H9 (cell line): Measurements from ENCODE around the gene CD2BP2. TPM values are rescaled to one million over a fixed set of nuclear protein-coding genes. Genes with fewer than 3 reads are reported as not detected.
A peak's percentile ranks its signal among the peaks of the same experiment; 100 is the strongest.

Experiments used
- DNase-seq: peaks from one replicate; pipeline ENCODE4 v3.0.0-alpha.2; 2017
- H2AFZ ChIP-seq: one replicate; pipeline ENCODE4 v1.6.1; 2013; ENCODE audit warnings: mild to moderate bottlenecking, low read length, control low read depth, moderate library complexity
- H2AK5ac ChIP-seq: 2 replicates; pipeline ENCODE4 v1.6.1; 2013; ENCODE audit warnings: low read length, control low read depth, mixed read lengths; ENCODE audit not compliant: insufficient read length
- H2BK120ac ChIP-seq: one replicate; pipeline ENCODE4 v1.6.1; 2013; ENCODE audit warnings: low read depth, mild to moderate bottlenecking, low read length, control low read depth, inconsistent platforms; ENCODE audit not compliant: poor library complexity, severe bottlenecking
- H2BK12ac ChIP-seq: 2 replicates; pipeline ENCODE4 v1.6.1; 2013; ENCODE audit warnings: low read length, control low read depth, mixed read lengths, low read depth; ENCODE audit not compliant: insufficient read length
- H2BK15ac ChIP-seq: 2 replicates; pipeline ENCODE4 v1.6.1; 2013; ENCODE audit warnings: low read depth, low read length, control low read depth
- H2BK20ac ChIP-seq: one replicate; pipeline ENCODE4 v1.6.1; 2013; ENCODE audit warnings: low read depth, mild to moderate bottlenecking, low read length, control low read depth, inconsistent platforms; ENCODE audit not compliant: poor library complexity, severe bottlenecking
- H2BK5ac ChIP-seq: 2 replicates; pipeline ENCODE4 v1.6.1; 2013; ENCODE audit warnings: low read length, control low read depth, mixed read lengths; ENCODE audit not compliant: insufficient read length
- H3K14ac ChIP-seq: 2 replicates; pipeline ENCODE4 v1.6.1; 2013; ENCODE audit warnings: low read length, control low read depth; ENCODE audit not compliant: insufficient read depth
- H3K18ac ChIP-seq: 2 replicates; pipeline ENCODE4 v1.6.1; 2013; ENCODE audit warnings: low read depth, mild to moderate bottlenecking, mixed read lengths, low read length, control low read depth; ENCODE audit not compliant: insufficient read length
- H3K23ac ChIP-seq: 2 replicates; pipeline ENCODE4 v1.6.1; 2013; ENCODE audit warnings: low read length, control low read depth, mixed read lengths, low read depth; ENCODE audit not compliant: insufficient read length
- H3K23me2 ChIP-seq: 2 replicates; pipeline ENCODE4 v1.6.1; 2013; ENCODE audit warnings: low read depth, mild to moderate bottlenecking, mixed read lengths, low read length, control low read depth; ENCODE audit not compliant: insufficient read length, poor library complexity, severe bottlenecking
- H3K27ac ChIP-seq: 2 replicates; pipeline ENCODE4 v1.5.1; 2013; ENCODE audit warnings: low read length, control low read depth, mixed read lengths, low read depth; ENCODE audit not compliant: insufficient read length
- H3K27me3 ChIP-seq: 2 replicates; pipeline ENCODE4 v1.6.1; 2013; ENCODE audit warnings: low read length, control low read depth, inconsistent platforms; ENCODE audit not compliant: insufficient read depth
- H3K4ac ChIP-seq: 2 replicates; pipeline ENCODE4 v1.6.1; 2013; ENCODE audit warnings: low read depth, mild to moderate bottlenecking, control low read depth, inconsistent platforms, low read length, moderate library complexity
- H3K4me1 ChIP-seq: 2 replicates; pipeline ENCODE4 v1.6.1; 2013; ENCODE audit warnings: low read length, control low read depth, inconsistent platforms; ENCODE audit not compliant: insufficient read depth
- H3K4me2 ChIP-seq: 2 replicates; pipeline ENCODE4 v1.6.1; 2013; ENCODE audit warnings: low read length, control low read depth, mixed read lengths; ENCODE audit not compliant: insufficient read length, insufficient read depth
- H3K56ac ChIP-seq: 2 replicates; pipeline ENCODE4 v1.6.1; 2013; ENCODE audit warnings: low read depth, mild to moderate bottlenecking, mixed read lengths, low read length, control low read depth; ENCODE audit not compliant: insufficient read length
- H3K79me1 ChIP-seq: 2 replicates; pipeline ENCODE4 v1.6.1; 2013; ENCODE audit warnings: low read depth, mild to moderate bottlenecking, moderate library complexity, low read length, control low read depth, inconsistent platforms; ENCODE audit not compliant: insufficient read depth, poor library complexity, severe bottlenecking
- H3K79me2 ChIP-seq: 2 replicates; pipeline ENCODE4 v1.6.1; 2013; ENCODE audit warnings: low read length, control low read depth, inconsistent platforms; ENCODE audit not compliant: insufficient read depth
- H3K9ac ChIP-seq: 2 replicates; pipeline ENCODE4 v1.6.1; 2013; ENCODE audit warnings: low read length, control low read depth, mixed read lengths; ENCODE audit not compliant: insufficient read length; ENCODE audit errors: extremely low read depth
- H3K9me3 ChIP-seq: one replicate; pipeline ENCODE4 v1.6.1; 2013; ENCODE audit warnings: low read depth, low read length, inconsistent platforms; ENCODE audit not compliant: control insufficient read depth
- H3T11ph ChIP-seq: one replicate; pipeline ENCODE4 v1.6.1; 2013; ENCODE audit warnings: mild to moderate bottlenecking, low read length, control low read depth, inconsistent platforms
- H4K20me1 ChIP-seq: one replicate; pipeline ENCODE4 v1.6.1; 2013; ENCODE audit not compliant: control insufficient read depth, insufficient read length, insufficient read depth
- H4K5ac ChIP-seq: 2 replicates; pipeline ENCODE4 v1.6.1; 2013; ENCODE audit warnings: low read depth, mild to moderate bottlenecking, mixed read lengths, low read length, control low read depth; ENCODE audit not compliant: insufficient read length
- H4K8ac ChIP-seq: replicated peaks from 2 replicates; pipeline ENCODE4 v1.6.1; 2013; ENCODE audit warnings: low read length, control low read depth, mixed read lengths, low read depth; ENCODE audit not compliant: insufficient read length
- H4K91ac ChIP-seq: 2 replicates; pipeline ENCODE4 v1.6.1; 2013; ENCODE audit warnings: low read depth, mild to moderate bottlenecking, moderate library complexity, mixed read lengths, low read length, control low read depth; ENCODE audit not compliant: insufficient read length
- H3K27ac Mint-ChIP-seq, 3 experiments: 2 replicates in 2 of 3; 3 replicates in 1 of 3; pipeline ENCODE4 v1.8.0; 2020 to 2021; ENCODE audit warnings: mixed read lengths in 3 of 3, mild to moderate bottlenecking in 1 of 3, moderate library complexity in 1 of 3
- H3K27me3 Mint-ChIP-seq: 2 replicates; pipeline ENCODE4 v1.8.0; 2021; ENCODE audit warnings: low read depth, mild to moderate bottlenecking, moderate library complexity, mixed read lengths
- H3K36me3 Mint-ChIP-seq, 3 experiments: 2 replicates in 2 of 3; 3 replicates in 1 of 3; pipeline ENCODE4 v1.8.0; 2020 to 2021; ENCODE audit warnings: low read depth in 3 of 3, mixed read lengths in 3 of 3; ENCODE audit not compliant: insufficient read depth in 1 of 3
- H3K4me1 Mint-ChIP-seq, 2 experiments: 2 replicates each; pipeline ENCODE4 v1.8.0; 2020; ENCODE audit warnings: mixed read lengths in 2 of 2
- H3K4me3 Mint-ChIP-seq, 2 experiments: 2 replicates in 1 of 2; 3 replicates in 1 of 2; pipeline ENCODE4 v1.8.0; 2020 to 2021; ENCODE audit warnings: mild to moderate bottlenecking in 2 of 2, mixed read lengths in 2 of 2, moderate library complexity in 1 of 2
- H3K9me3 Mint-ChIP-seq, 2 experiments: 2 replicates in 1 of 2; 3 replicates in 1 of 2; pipeline ENCODE4 v1.8.0; 2020; ENCODE audit warnings: mild to moderate bottlenecking in 2 of 2, mixed read lengths in 2 of 2, moderate library complexity in 1 of 2
- CTCF ChIP-seq: fragments of 200-600 bp; sonication (generic); conservative IDR thresholded peaks from 3 replicates; pipeline ENCODE4 v1.8.0; 2021; ENCODE audit warnings: antibody characterized with exemption, mild to moderate bottlenecking
- WGBS: extraction: QIAGEN DNeasy Blood & Tissue Kit; methylation state at CpG from one replicate; pipeline ENCODE4 v1.1.7; 2013; ENCODE audit warnings: missing lambda C conversion rate, low lambda C conversion rate, mixed read lengths; ENCODE audit not compliant: insufficient read length; ENCODE audit errors: extremely low coverage; 5-methylcytosine and 5-hydroxymethylcytosine counted together
- total RNA-seq: library from RNA; stranded (reverse); gene quantifications from 2 replicates; pipeline ENCODE4 v1.2.1, GENCODE V29; 2021

CD2BP2 gene
- total RNA-seq, 1 experiment from 2014 or later, result 90.1 TPM

GRCh38 chr16:30377050-30377811, 22.1 kb upstream of the CD2BP2 start:
- peak overlapping the region; percentile 77 for H3K27ac ChIP-seq
- H3K4me1 Mint-ChIP-seq, result peaks cover 20 to 40% of the 10 kb centered on the region in 2 experiments
- no CpG with 5 or more reads among the region's 29 CpGs for WGBS
- no peak overlapping the region for H2AK5ac ChIP-seq
- H3K4me3 Mint-ChIP-seq, result peak overlapping the region; percentile 87 to 95
- no peak overlapping the region for H2BK120ac ChIP-seq
- H4K5ac ChIP-seq, result no peak overlapping the region
- peaks cover 0 to 2% of the 10 kb centered on the region in 2 experiments; a peak in 2 of 5 replicates for H3K9me3 Mint-ChIP-seq
- H2BK12ac ChIP-seq, result peak overlapping the region; percentile 19
- peak overlapping the region; percentile 41 for H3K9ac ChIP-seq
- peak overlapping the region; percentile 82 for H3K18ac ChIP-seq
- H3K14ac ChIP-seq, result peak overlapping the region; percentile 51; the same call in 1 of the 2 replicates
- H3K9me3 ChIP-seq, result no peaks in the 10 kb centered on the region
- no peak overlapping the region for H3K23ac ChIP-seq
- no peak for DNase-seq
- H3K79me1 ChIP-seq, result no peaks in the 10 kb centered on the region
- peak overlapping the region; percentile 97 to 100 (median 99) for H3K27ac Mint-ChIP-seq
- H2BK20ac ChIP-seq, result no peak overlapping the region
- H2BK5ac ChIP-seq, result peak overlapping the region; percentile 37
- no peak overlapping the region for H4K8ac ChIP-seq
- H4K91ac ChIP-seq, result peak overlapping the region; percentile 23
- no peak overlapping the region; the same call in 1 of the 2 replicates for H3K4ac ChIP-seq
- TF ChIP-seq CTCF, result no peak
- H3K56ac ChIP-seq, result no peak overlapping the region
- peaks cover 13% of the 10 kb centered on the region for H3K23me2 ChIP-seq
- no peaks in the 10 kb centered on the region for H3K27me3 ChIP-seq
- H2BK15ac ChIP-seq, result no peak overlapping the region
- H3K4me2 ChIP-seq, result peak overlapping the region; percentile 55
- H3K4me1 ChIP-seq, result no peaks in the 10 kb centered on the region; the same call in 1 of the 2 replicates
- no peaks in the 10 kb centered on the region for H3K79me2 ChIP-seq
- H2AFZ ChIP-seq, result no peak overlapping the region
- H4K20me1 ChIP-seq, result no peaks in the 10 kb centered on the region
- H3T11ph ChIP-seq, result no peak overlapping the region
- H3K27me3 Mint-ChIP-seq, result 0 out of 2 replicates have a peak, but pooled peaks cover 2% of the 10 kb centered on the region
- peaks cover 2 to 4% (median 2%) of the 10 kb centered on the region in 3 experiments; a peak in 4 of 7 replicates for H3K36me3 Mint-ChIP-seq
